GM18858 (cell line): ENCODE measurements around the gene SAP30BP.
A peak's percentile ranks its signal among the peaks of the same experiment; 100 is the strongest.

Experiments
- ATAC-seq: cut with Tn5 transposase; IDR thresholded peaks from one replicate; pipeline ENCODE4 v1.9.1; 2021; ENCODE audit not compliant: unreplicated experiment

The SAP30BP gene

GRCh38 chr17:75646638-75646992 lies 20.5 kb upstream of the SAP30BP start:
- ATAC-seq, result no peak

- no peak for ATAC-seq
Observed at GRCh38 chr17:75647061-75647460, 20.1 kb upstream of the SAP30BP start.

- ATAC-seq, result no peak
Observed at GRCh38 chr17:75647921-75648320, 19.2 kb upstream of the SAP30BP start.

- no peak for ATAC-seq
Observed at GRCh38 chr17:75649687-75650086, 17.5 kb upstream of the SAP30BP start.

- no peak for ATAC-seq
Observed at GRCh38 chr17:75650874-75651273, 16.3 kb upstream of the SAP30BP start.

- no peak for ATAC-seq
Observed at GRCh38 chr17:75652341-75652740, 14.8 kb upstream of the SAP30BP start.

- ATAC-seq, result no peak
Observed at GRCh38 chr17:75652934-75653549, 14.1 kb upstream of the SAP30BP start.

- ATAC-seq, result no peak
Observed at GRCh38 chr17:75654176-75654575, 13.0 kb upstream of the SAP30BP start.

GRCh38 chr17:75658237-75658636 lies 8.9 kb upstream of the SAP30BP start:
- no peak for ATAC-seq

- ATAC-seq, result no peak
Observed at GRCh38 chr17:75661531-75661930, 5.6 kb upstream of the SAP30BP start.

GRCh38 chr17:75662511-75662910 lies 4.6 kb upstream of the SAP30BP start:
- ATAC-seq, result no peak

- peak; percentile 58 for ATAC-seq
Observed at GRCh38 chr17:75664099-75664549, 3.0 kb upstream of the SAP30BP start.

- ATAC-seq, result no peak
Observed at GRCh38 chr17:75665981-75666380, 1.2 kb upstream of the SAP30BP start.

- no peak for ATAC-seq
Observed at GRCh38 chr17:75667825-75668224, 687 bp downstream of the SAP30BP start.

GRCh38 chr17:75668489-75668888 lies 1.4 kb downstream of the SAP30BP start:
- no peak for ATAC-seq

GRCh38 chr17:75670868-75671267 lies 3.7 kb downstream of the SAP30BP start:
- ATAC-seq, result no peak

- ATAC-seq, result no peak
Observed at GRCh38 chr17:75672011-75672410, 4.9 kb downstream of the SAP30BP start.

- ATAC-seq, result no peak
Observed at GRCh38 chr17:75673487-75673886, 6.3 kb downstream of the SAP30BP start.

GRCh38 chr17:75676461-75676860 lies 9.3 kb downstream of the SAP30BP start:
- no peak for ATAC-seq

GRCh38 chr17:75679706-75680211 lies 12.6 kb downstream of the SAP30BP start:
- no peak for ATAC-seq

GRCh38 chr17:75680431-75680830 lies 13.3 kb downstream of the SAP30BP start:
- ATAC-seq, result no peak

GRCh38 chr17:75681289-75681688 lies 14.2 kb downstream of the SAP30BP start:
- ATAC-seq, result no peak

- ATAC-seq, result no peak
Observed at GRCh38 chr17:75683583-75683982, 16.4 kb downstream of the SAP30BP start.
